Measurements from ENCODE around the gene EFCAB8. TPM values are rescaled to one million over a fixed set of nuclear protein-coding genes. Genes with fewer than 3 reads are reported as not detected.

The EFCAB8 gene
- total RNA-seq, 8 experiments from 2014 or later: 0.05 to 0.73 (median 0.17) TPM; not detected in 3

GRCh38 chr20:32986331-32986966, 127.7 kb downstream of the EFCAB8 start:
- in situ Hi-C loops (cut with MboI; ENCODE audit: low pct_unique_long_range_greater_than_20kb in 2 of 9, low sequenced_read_pairs in 9 of 9, unreplicated experiment in 9 of 9): no loop called here
- H3K4me3 ChIP-seq: no peak overlapping the region
- no peak overlapping the region for H3K27ac ChIP-seq
- no peaks in the 10 kb centered on the region for H3K4me1 ChIP-seq (replicated peaks in 1 of 2)
- no peak for ATAC-seq (replicated peaks in 6 of 8)
- WGBS, 10 experiments: 90 to 100% (median 100%) methylated on average over 3 to 4 of the region's 18 CpGs; no CpG with 5 or more reads in 7 of the 10 experiments

GRCh38 chr20:32987044-32987825, 128.5 kb downstream of the EFCAB8 start:
- Histone ChIP-seq H3K4me1 (replicated peaks in 1 of 2) (no peaks in the 10 kb centered on the region), H3K27ac (no peak overlapping the region), H3K4me3 (no peak overlapping the region)
- 86 to 100% methylated on average over 1 to 2 of the region's 11 CpGs; no CpG with 5 or more reads in 8 of the 10 experiments for WGBS, 10 experiments
- no peak for ATAC-seq (replicated peaks in 6 of 8)
- in situ Hi-C loops (cut with MboI; ENCODE audit: low pct_unique_long_range_greater_than_20kb in 2 of 9, low sequenced_read_pairs in 9 of 9, unreplicated experiment in 9 of 9): no loop called here

- Histone ChIP-seq H3K4me3 (no peak overlapping the region), H3K4me1 (replicated peaks in 1 of 2) (no peaks in the 10 kb centered on the region), H3K27ac (no peak overlapping the region)
- 33 to 100% (median 70%) methylated on average over 2 to 7 of the region's 16 CpGs; no CpG with 5 or more reads in 3 of the 10 experiments for WGBS, 10 experiments
- in situ Hi-C loops (cut with MboI; ENCODE audit: low pct_unique_long_range_greater_than_20kb in 2 of 9, low sequenced_read_pairs in 9 of 9, unreplicated experiment in 9 of 9): no loop called here
- ATAC-seq (replicated peaks in 6 of 8): no peak
Observed at GRCh38 chr20:32988008-32988407, 129.3 kb downstream of the EFCAB8 start.

GRCh38 chr20:32989507-32990283, 131.0 kb downstream of the EFCAB8 start:
- H3K27ac ChIP-seq: no peak overlapping the region
- H3K4me3 ChIP-seq: no peak overlapping the region
- ATAC-seq (replicated peaks in 6 of 8): no peak
- in situ Hi-C loops (cut with MboI; ENCODE audit: low pct_unique_long_range_greater_than_20kb in 2 of 9, low sequenced_read_pairs in 9 of 9, unreplicated experiment in 9 of 9): no loop called here
- 47 to 100% (median 70%) methylated on average over 1 to 10 of the region's 14 CpGs; no CpG with 5 or more reads in 3 of the 10 experiments for WGBS, 10 experiments
- no peaks in the 10 kb centered on the region for H3K4me1 ChIP-seq (replicated peaks in 1 of 2)

- no peak for ATAC-seq (replicated peaks in 6 of 8)
- no peak overlapping the region for H3K27ac ChIP-seq
- H3K4me1 ChIP-seq (replicated peaks in 1 of 2): no peaks in the 10 kb centered on the region
- in situ Hi-C loops (cut with MboI; ENCODE audit: low pct_unique_long_range_greater_than_20kb in 2 of 9, low sequenced_read_pairs in 9 of 9, unreplicated experiment in 9 of 9): no loop called here
- no peak overlapping the region for H3K4me3 ChIP-seq
- WGBS, 10 experiments: 0 to 78% (median 60%) methylated on average over 1 to 3 of the region's 3 CpGs; no CpG with 5 or more reads in 7 of the 10 experiments
Observed at GRCh38 chr20:32990426-32990825, 131.7 kb downstream of the EFCAB8 start.

- ATAC-seq (replicated peaks in 6 of 8): no peak
- H3K4me3 ChIP-seq: no peak overlapping the region
- no peak overlapping the region for H3K27ac ChIP-seq
- H3K4me1 ChIP-seq (replicated peaks in 1 of 2): no peaks in the 10 kb centered on the region
- 0 to 100% (median 58%) methylated on average over 1 to 3 of the region's 3 CpGs; no CpG with 5 or more reads in 2 of the 10 experiments for WGBS, 10 experiments
- in situ Hi-C loops (cut with MboI; ENCODE audit: low pct_unique_long_range_greater_than_20kb in 2 of 9, low sequenced_read_pairs in 9 of 9, unreplicated experiment in 9 of 9): no loop called here
Observed at GRCh38 chr20:32991383-32991782, 132.7 kb downstream of the EFCAB8 start.

- 0 to 92% (median 66%) methylated on average over 2 to 7 of the region's 8 CpGs; no CpG with 5 or more reads in 1 of the 10 experiments for WGBS, 10 experiments
Observed at GRCh38 chr20:32991792-32992641, 133.3 kb downstream of the EFCAB8 start.

GRCh38 chr20:32993496-32994050, 134.8 kb downstream of the EFCAB8 start:
- H3K4me1 ChIP-seq (replicated peaks in 1 of 2): no peaks in the 10 kb centered on the region
- in situ Hi-C loops (cut with MboI; ENCODE audit: low pct_unique_long_range_greater_than_20kb in 2 of 9, low sequenced_read_pairs in 9 of 9, unreplicated experiment in 9 of 9): no loop called here
- no peak overlapping the region for H3K27ac ChIP-seq
- WGBS, 10 experiments: 7 to 85% (median 44%) methylated on average over 2 to 8 of the region's 8 CpGs; no CpG with 5 or more reads in 3 of the 10 experiments
- no peak overlapping the region for H3K4me3 ChIP-seq
- no peak for ATAC-seq (replicated peaks in 6 of 8)

More at GRCh38 chr20:32991792-32992641, 133.3 kb downstream of the EFCAB8 start:
- no peaks in the 10 kb centered on the region for H3K4me1 ChIP-seq (replicated peaks in 1 of 2)
- H3K4me3 ChIP-seq: no peak overlapping the region
- in situ Hi-C loops (cut with MboI; ENCODE audit: low pct_unique_long_range_greater_than_20kb in 2 of 9, low sequenced_read_pairs in 9 of 9, unreplicated experiment in 9 of 9): no loop called here
- ATAC-seq (replicated peaks in 6 of 8): no peak
- H3K27ac ChIP-seq: no peak overlapping the region

GRCh38 chr20:32995802-32996201, 137.1 kb downstream of the EFCAB8 start:
- Histone ChIP-seq H3K4me3 (no peak overlapping the region), H3K4me1 (replicated peaks in 1 of 2) (no peaks in the 10 kb centered on the region), H3K27ac (no peak overlapping the region)
- ATAC-seq (replicated peaks in 6 of 8): no peak
- in situ Hi-C loops (cut with MboI; ENCODE audit: low pct_unique_long_range_greater_than_20kb in 2 of 9, low sequenced_read_pairs in 9 of 9, unreplicated experiment in 9 of 9): no loop called here

- WGBS, 10 experiments: 0 to 70% (median 14%) methylated on average over 1 to 2 of the region's 2 CpGs; no CpG with 5 or more reads in 3 of the 10 experiments
- Histone ChIP-seq H3K27ac (no peak overlapping the region), H3K4me3 (no peak overlapping the region), H3K4me1 (replicated peaks in 1 of 2) (no peaks in the 10 kb centered on the region)
- in situ Hi-C loops (cut with MboI; ENCODE audit: low pct_unique_long_range_greater_than_20kb in 2 of 9, low sequenced_read_pairs in 9 of 9, unreplicated experiment in 9 of 9): no loop called here
- ATAC-seq (replicated peaks in 6 of 8): no peak
Observed at GRCh38 chr20:32997431-32997830, 138.7 kb downstream of the EFCAB8 start.

GRCh38 chr20:32999603-33000250, 141.0 kb downstream of the EFCAB8 start:
- no peak overlapping the region for H3K27ac ChIP-seq
- H3K4me1 ChIP-seq (replicated peaks in 1 of 2): no peaks in the 10 kb centered on the region
- ATAC-seq (replicated peaks in 6 of 8): no peak
- in situ Hi-C loops (cut with MboI; ENCODE audit: low pct_unique_long_range_greater_than_20kb in 2 of 9, low sequenced_read_pairs in 9 of 9, unreplicated experiment in 9 of 9): no loop called here
- no peak overlapping the region for H3K4me3 ChIP-seq
- WGBS, 10 experiments: 0 to 81% (median 56%) methylated on average over 1 to 5 of the region's 9 CpGs; no CpG with 5 or more reads in 4 of the 10 experiments
